Liver (tissue), 10 donors: Measurements from ENCODE around the gene FMR1NB. TPM values are rescaled to one million over a fixed set of nuclear protein-coding genes. Genes with fewer than 3 reads are reported as not detected.

Experiments
- DNase-seq: peaks from one replicate; pipeline ENCODE4 v3.0.0-alpha.2; 2017; ENCODE audit warnings: low spot score
- H3K27ac ChIP-seq, 2 donors: one replicate each; pipeline ENCODE4 v1.7.0; 2013; ENCODE audit warnings: inconsistent platforms in 2 of 2, low read length in 2 of 2, control low read depth in 1 of 2, low read depth in 1 of 2, mild to moderate bottlenecking in 1 of 2
- H3K27me3 ChIP-seq, 4 donors: one replicate each; pipeline versions ENCODE4 v1.6.1 to v1.7.0; 2013; ENCODE audit warnings: low read length in 3 of 4, inconsistent platforms in 1 of 4, mild to moderate bottlenecking in 1 of 4, moderate library complexity in 1 of 4; ENCODE audit not compliant: control insufficient read depth in 4 of 4, insufficient read depth in 4 of 4
- H3K36me3 ChIP-seq, 4 donors: one replicate each; pipeline versions ENCODE4 v1.6.1 to v1.7.0; 2013; ENCODE audit warnings: low read length in 3 of 4, mild to moderate bottlenecking in 3 of 4, low read depth in 1 of 4, moderate library complexity in 1 of 4; ENCODE audit not compliant: control insufficient read depth in 4 of 4, insufficient read depth in 3 of 4
- H3K4me1 ChIP-seq, 4 donors: one replicate each; pipeline versions ENCODE4 v1.6.1 to v1.7.0; 2013; ENCODE audit warnings: low read length in 3 of 4, mild to moderate bottlenecking in 3 of 4, moderate library complexity in 1 of 4; ENCODE audit not compliant: control insufficient read depth in 4 of 4, insufficient read depth in 4 of 4
- H3K4me3 ChIP-seq, 3 donors: one replicate each; pipeline versions ENCODE4 v1.6.1 to v1.7.0; 2013; ENCODE audit warnings: low read length in 3 of 3, control low read depth in 1 of 3, low read depth in 1 of 3, mild to moderate bottlenecking in 1 of 3
- H3K9ac ChIP-seq, 2 donors: one replicate each; pipeline ENCODE4 v1.7.0; 2013; ENCODE audit warnings: low read length in 2 of 2, mild to moderate bottlenecking in 2 of 2, moderate library complexity in 2 of 2, control low read depth in 1 of 2, low read depth in 1 of 2
- H3K9me3 ChIP-seq, 4 donors: one replicate each; pipeline versions ENCODE4 v1.6.1 to v1.7.0; 2013; ENCODE audit warnings: low read length in 3 of 4; ENCODE audit not compliant: control insufficient read depth in 4 of 4
- ATF3 ChIP-seq: IDR thresholded peaks from 2 replicates; pipeline ENCODE4 v1.6.1; 2016; ENCODE audit warnings: antibody characterized with exemption
- CTCF ChIP-seq: fragments of 150-350 bp; IDR thresholded peaks from 2 replicates; pipeline ENCODE4 v1.5.1; 2017; ENCODE audit warnings: improper control_type of control experiment, low read depth, low read length; ENCODE audit not compliant: missing input control
- FOXA1 ChIP-seq: IDR thresholded peaks from 2 replicates; pipeline ENCODE4 v1.6.1; 2016; ENCODE audit warnings: antibody characterized with exemption
- GABPA ChIP-seq, 2 donors: IDR thresholded peaks in 1 of 2; conservative IDR thresholded peaks in 1 of 2; 2 replicates each; pipeline ENCODE4 v1.6.1; 2016; ENCODE audit warnings: antibody characterized with exemption in 2 of 2, mild to moderate bottlenecking in 1 of 2, moderate library complexity in 1 of 2
- HNF4G ChIP-seq: IDR thresholded peaks from 2 replicates; pipeline ENCODE4 v1.6.1; 2016; ENCODE audit warnings: antibody characterized with exemption
- RXRA ChIP-seq, 2 donors: IDR thresholded peaks; 2 replicates each; pipeline ENCODE4 v1.6.1; 2017 to 2018; ENCODE audit warnings: antibody characterized with exemption in 2 of 2, mild to moderate bottlenecking in 1 of 2
- SP1 ChIP-seq: IDR thresholded peaks from 2 replicates; pipeline ENCODE4 v1.6.1; 2018; ENCODE audit warnings: antibody characterized with exemption, mild to moderate bottlenecking
- TAF1 ChIP-seq: conservative IDR thresholded peaks from 2 replicates; pipeline ENCODE4 v1.6.1; 2016; ENCODE audit warnings: antibody characterized with exemption, mild to moderate bottlenecking
- YY1 ChIP-seq: IDR thresholded peaks from 2 replicates; pipeline ENCODE4 v1.6.1; 2016; ENCODE audit warnings: antibody characterized with exemption, mild to moderate bottlenecking
- WGBS: extraction: QIAGEN DNeasy Blood & Tissue Kit; methylation state at CpG from one replicate; pipeline ENCODE4 v1.1.7; 2013; 5-methylcytosine and 5-hydroxymethylcytosine counted together
- polyA plus RNA-seq, 2 donors: library from polyadenylated mRNA; stranded (reverse) in 1 of 2; unstranded in 1 of 2; fragments of 200-250 nt in 1 of 2; fragments of >200 nt in 1 of 2; fragmentation: Nextera tagmentation in 1 of 2; extraction: Ambion mirVana in 1 of 2; gene quantifications; one replicate each; pipeline versions ENCODE4 v1.2.1 to v1.2.3, GENCODE V29; 2013 to 2015
- small RNA-seq: library from RNA; depleted of rRNA; stranded (forward); fragments of <200 nt; gene quantifications from one replicate; pipeline ENCODE3, GENCODE V24; 2014
- total RNA-seq, 2 donors: library from RNA; depleted of rRNA; stranded (reverse); fragments of >200 nt; gene quantifications; one replicate each; pipeline ENCODE4 v1.2.3, GENCODE V29; 2014
- TF ChIP-seq, protein P1 (sequence below): IDR thresholded peaks from 2 replicates; pipeline ENCODE4 v1.6.1; 2016; ENCODE audit warnings: antibody characterized with exemption, mild to moderate bottlenecking
- TF ChIP-seq, protein P2 (sequence below): IDR thresholded peaks from 2 replicates; pipeline ENCODE4 v1.6.1; 2016; ENCODE audit warnings: antibody characterized with exemption
- donor health status: healthy.
- donor health status: healthy.
- donor health status: healthy.
- donor health status: healthy.
- donor health status: healthy.

FMR1NB gene
- total and polyA plus RNA-seq, 4 donors: not detected

GRCh38 chrX:148070504-148070877 lies 89.4 kb downstream of the FMR1NB start:
- no peak overlapping the region for H3K4me3 ChIP-seq
- no peaks in the 10 kb centered on the region for H3K27me3 ChIP-seq
- H3K36me3 ChIP-seq: no peaks in the 10 kb centered on the region
- H3K9me3 ChIP-seq: peaks cover 0 to 3% (median 2%) of the 10 kb centered on the region in 4 donors
- H3K4me1 ChIP-seq: no peaks in the 10 kb centered on the region
- WGBS: 88% methylated on average over 1 of the region's 1 CpG
- TF ChIP-seq YY1 (no peak), ATF3 (no peak), TAF1 (no peak), GABPA (IDR thresholded peaks at IDR 0.05 in 1 of 2, conservative IDR thresholded peaks at IDR 0.05 in 1 of 2) (no peak), HNF4G (no peak), SP1 (no peak), FOXA1 (no peak), RXRA (IDR thresholded peaks at IDR 0.05) (no peak), CTCF (no peak)
- TF ChIP-seq, protein P1, sequence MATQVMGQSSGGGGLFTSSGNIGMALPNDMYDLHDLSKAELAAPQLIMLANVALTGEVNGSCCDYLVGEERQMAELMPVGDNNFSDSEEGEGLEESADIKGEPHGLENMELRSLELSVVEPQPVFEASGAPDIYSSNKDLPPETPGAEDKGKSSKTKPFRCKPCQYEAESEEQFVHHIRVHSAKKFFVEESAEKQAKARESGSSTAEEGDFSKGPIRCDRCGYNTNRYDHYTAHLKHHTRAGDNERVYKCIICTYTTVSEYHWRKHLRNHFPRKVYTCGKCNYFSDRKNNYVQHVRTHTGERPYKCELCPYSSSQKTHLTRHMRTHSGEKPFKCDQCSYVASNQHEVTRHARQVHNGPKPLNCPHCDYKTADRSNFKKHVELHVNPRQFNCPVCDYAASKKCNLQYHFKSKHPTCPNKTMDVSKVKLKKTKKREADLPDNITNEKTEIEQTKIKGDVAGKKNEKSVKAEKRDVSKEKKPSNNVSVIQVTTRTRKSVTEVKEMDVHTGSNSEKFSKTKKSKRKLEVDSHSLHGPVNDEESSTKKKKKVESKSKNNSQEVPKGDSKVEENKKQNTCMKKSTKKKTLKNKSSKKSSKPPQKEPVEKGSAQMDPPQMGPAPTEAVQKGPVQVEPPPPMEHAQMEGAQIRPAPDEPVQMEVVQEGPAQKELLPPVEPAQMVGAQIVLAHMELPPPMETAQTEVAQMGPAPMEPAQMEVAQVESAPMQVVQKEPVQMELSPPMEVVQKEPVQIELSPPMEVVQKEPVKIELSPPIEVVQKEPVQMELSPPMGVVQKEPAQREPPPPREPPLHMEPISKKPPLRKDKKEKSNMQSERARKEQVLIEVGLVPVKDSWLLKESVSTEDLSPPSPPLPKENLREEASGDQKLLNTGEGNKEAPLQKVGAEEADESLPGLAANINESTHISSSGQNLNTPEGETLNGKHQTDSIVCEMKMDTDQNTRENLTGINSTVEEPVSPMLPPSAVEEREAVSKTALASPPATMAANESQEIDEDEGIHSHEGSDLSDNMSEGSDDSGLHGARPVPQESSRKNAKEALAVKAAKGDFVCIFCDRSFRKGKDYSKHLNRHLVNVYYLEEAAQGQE: no peak
- TF ChIP-seq, protein P2, sequence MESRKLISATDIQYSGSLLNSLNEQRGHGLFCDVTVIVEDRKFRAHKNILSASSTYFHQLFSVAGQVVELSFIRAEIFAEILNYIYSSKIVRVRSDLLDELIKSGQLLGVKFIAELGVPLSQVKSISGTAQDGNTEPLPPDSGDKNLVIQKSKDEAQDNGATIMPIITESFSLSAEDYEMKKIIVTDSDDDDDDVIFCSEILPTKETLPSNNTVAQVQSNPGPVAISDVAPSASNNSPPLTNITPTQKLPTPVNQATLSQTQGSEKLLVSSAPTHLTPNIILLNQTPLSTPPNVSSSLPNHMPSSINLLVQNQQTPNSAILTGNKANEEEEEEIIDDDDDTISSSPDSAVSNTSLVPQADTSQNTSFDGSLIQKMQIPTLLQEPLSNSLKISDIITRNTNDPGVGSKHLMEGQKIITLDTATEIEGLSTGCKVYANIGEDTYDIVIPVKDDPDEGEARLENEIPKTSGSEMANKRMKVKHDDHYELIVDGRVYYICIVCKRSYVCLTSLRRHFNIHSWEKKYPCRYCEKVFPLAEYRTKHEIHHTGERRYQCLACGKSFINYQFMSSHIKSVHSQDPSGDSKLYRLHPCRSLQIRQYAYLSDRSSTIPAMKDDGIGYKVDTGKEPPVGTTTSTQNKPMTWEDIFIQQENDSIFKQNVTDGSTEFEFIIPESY: no peak
- no peak overlapping the region for H3K27ac ChIP-seq
- no peak overlapping the region for H3K9ac ChIP-seq
- DNase-seq: no peak

Small RNAs within 50 kb of the gene (small RNA-seq; reads per million reads assigned to genes)
- not detected for gene RNA5SP524

Other genes with a start within 250 kb of the FMR1NB start
- gene FMR1, start 69.4 kb upstream of the FMR1NB start, total RNA-seq: 10 to 100 TPM; 22.1 to 29.4 TPM
- gene FMR1, start 69.4 kb upstream of the FMR1NB start, polyA plus RNA-seq: 10 to 100 TPM; 10.9 to 11.6 TPM